Colonic mucosa (tissue), 4 donors: ENCODE measurements around the gene SLC31A2. TPM values are rescaled to one million over a fixed set of nuclear protein-coding genes. Genes with fewer than 3 reads are reported as not detected.

Experiments
- DNase-seq: peaks from one replicate; pipeline ENCODE4 v3.0.0-alpha.2; 2020
- H3K27ac ChIP-seq: fragments of 200-600 bp; one replicate; pipeline ENCODE4 v1.8.0; 2021
- H3K27me3 ChIP-seq: fragments of 200-600 bp; one replicate; pipeline ENCODE4 v1.8.0; 2021
- H3K36me3 ChIP-seq: fragments of 200-600 bp; one replicate; pipeline ENCODE4 v1.8.0; 2021
- H3K4me1 ChIP-seq: fragments of 200-600 bp; one replicate; pipeline ENCODE4 v1.8.0; 2021; ENCODE audit warnings: mild to moderate bottlenecking
- H3K4me3 ChIP-seq: fragments of 200-600 bp; one replicate; pipeline ENCODE4 v1.8.0; 2021
- H3K9ac ChIP-seq, 2 donors: one replicate each; pipeline ENCODE4 v1.7.0; 2013; ENCODE audit warnings: control low read depth in 2 of 2, low read depth in 2 of 2, low read length in 2 of 2
- H3K9me3 ChIP-seq: fragments of 200-600 bp; one replicate; pipeline ENCODE4 v1.8.0; 2021
- CTCF ChIP-seq: fragments of 200-600 bp; IDR thresholded peaks from one replicate; pipeline ENCODE4 v1.8.0; 2022; ENCODE audit warnings: antibody characterized with exemption, mild to moderate bottlenecking
- intact Hi-C: fragments of 100-400 bp; cut with DNase I; formaldehyde crosslinking; loops from one replicate; pipeline ENCODE4 v1.14.1; 2022
- total RNA-seq, 2 donors: library from RNA; stranded (reverse); fragmentation: NEBNext Ultra II Directional in 1 of 2; extraction: Animal tissue kit (Norgen Biotek cat#: 25700) in 1 of 2; gene quantifications; one replicate each; pipeline ENCODE4 v1.2.1, GENCODE V29; 2021
- donor health status: healthy.
- donor health status: DM: no; HTN: no; CAD: no.
- donor health status: DM: no; HTN: no; CAD: no.

The SLC31A2 gene
- total RNA-seq, 2 donors from 2014 or later: 6.1 to 14.4 TPM

GRCh38 chr9:113125386-113126035 is 25.3 kb upstream of the SLC31A2 start:
- no peak for DNase-seq
- intact Hi-C loops: loop anchor here (10.0 kb wide), 1 partner anchor 191 kb away; no protein-coding TSS in a partner anchor
- Histone ChIP-seq H3K9me3 (no peaks in the 10 kb centered on the region), H3K9ac (no peak overlapping the region), H3K36me3 (no peaks in the 10 kb centered on the region), H3K27ac (no peak overlapping the region), H3K4me1 (no peaks in the 10 kb centered on the region), H3K27me3 (no peaks in the 10 kb centered on the region), H3K4me3 (no peak overlapping the region)
- TF ChIP-seq CTCF: no peak

GRCh38 chr9:113129466-113129865 is 21.3 kb upstream of the SLC31A2 start:
- Histone ChIP-seq H3K9ac (no peak overlapping the region), H3K9me3 (no peaks in the 10 kb centered on the region), H3K27ac (no peak overlapping the region), H3K4me3 (no peak overlapping the region), H3K4me1 (no peaks in the 10 kb centered on the region), H3K27me3 (no peaks in the 10 kb centered on the region), H3K36me3 (no peaks in the 10 kb centered on the region)
- no peak for TF ChIP-seq CTCF
- intact Hi-C loops: loop anchor here (10.0 kb wide), 1 partner anchor 195 kb away; no protein-coding TSS in a partner anchor
- no peak for DNase-seq

GRCh38 chr9:113129884-113130283 is 20.9 kb upstream of the SLC31A2 start:
- intact Hi-C loops: loop anchor here (10.0 kb wide), 1 partner anchor 195 kb away; no protein-coding TSS in a partner anchor
- H3K4me3 ChIP-seq: no peak overlapping the region
- H3K27me3 ChIP-seq: no peaks in the 10 kb centered on the region
- no peaks in the 10 kb centered on the region for H3K36me3 ChIP-seq
- H3K4me1 ChIP-seq: no peaks in the 10 kb centered on the region
- H3K9ac ChIP-seq: no peak overlapping the region
- TF ChIP-seq CTCF: no peak
- no peak overlapping the region for H3K27ac ChIP-seq
- no peak for DNase-seq
- H3K9me3 ChIP-seq: no peaks in the 10 kb centered on the region

GRCh38 chr9:113131689-113132151 is 19.1 kb upstream of the SLC31A2 start:
- no peaks in the 10 kb centered on the region for H3K27me3 ChIP-seq
- no peak for DNase-seq
- TF ChIP-seq CTCF: no peak

GRCh38 chr9:113137196-113138168 is 13.3 kb upstream of the SLC31A2 start:
- no peaks in the 10 kb centered on the region for H3K36me3 ChIP-seq
- no peak overlapping the region for H3K4me3 ChIP-seq
- DNase-seq: no peak
- H3K9ac ChIP-seq: no peak overlapping the region
- no peaks in the 10 kb centered on the region for H3K9me3 ChIP-seq
- intact Hi-C loops: no loop called here
- H3K4me1 ChIP-seq: no peaks in the 10 kb centered on the region
- no peak for TF ChIP-seq CTCF
- no peak overlapping the region for H3K27ac ChIP-seq
- H3K27me3 ChIP-seq: no peaks in the 10 kb centered on the region

More at GRCh38 chr9:113131689-113132151, 19.1 kb upstream of the SLC31A2 start:
- Histone ChIP-seq H3K4me3 (no peak overlapping the region), H3K36me3 (no peaks in the 10 kb centered on the region), H3K27ac (no peak overlapping the region), H3K9me3 (no peaks in the 10 kb centered on the region), H3K9ac (no peak overlapping the region), H3K4me1 (no peaks in the 10 kb centered on the region)
- intact Hi-C loops: no loop called here
